Sigmoid colon (tissue), 3 donors: Measurements from ENCODE around the gene C2CD3.

Experiments
- POLR2A ChIP-seq, 2 donors: fragments of 450-650 bp; IDR thresholded peaks; one replicate each; pipeline ENCODE4 v1.6.1; 2016; ENCODE audit warnings: antibody characterized with exemption in 2 of 2, mild to moderate bottlenecking in 2 of 2, moderate library complexity in 2 of 2
- TF ChIP-seq, protein P1 (sequence below), 4 experiments: fragments of 450-650 bp in 3 of 4; fragments of 200-600 bp in 1 of 4; IDR thresholded peaks; one replicate each; pipeline ENCODE4 v1.5.1; 2016 to 2019; ENCODE audit warnings: antibody characterized with exemption in 4 of 4, mild to moderate bottlenecking in 3 of 4, moderate library complexity in 2 of 4

DNA sequence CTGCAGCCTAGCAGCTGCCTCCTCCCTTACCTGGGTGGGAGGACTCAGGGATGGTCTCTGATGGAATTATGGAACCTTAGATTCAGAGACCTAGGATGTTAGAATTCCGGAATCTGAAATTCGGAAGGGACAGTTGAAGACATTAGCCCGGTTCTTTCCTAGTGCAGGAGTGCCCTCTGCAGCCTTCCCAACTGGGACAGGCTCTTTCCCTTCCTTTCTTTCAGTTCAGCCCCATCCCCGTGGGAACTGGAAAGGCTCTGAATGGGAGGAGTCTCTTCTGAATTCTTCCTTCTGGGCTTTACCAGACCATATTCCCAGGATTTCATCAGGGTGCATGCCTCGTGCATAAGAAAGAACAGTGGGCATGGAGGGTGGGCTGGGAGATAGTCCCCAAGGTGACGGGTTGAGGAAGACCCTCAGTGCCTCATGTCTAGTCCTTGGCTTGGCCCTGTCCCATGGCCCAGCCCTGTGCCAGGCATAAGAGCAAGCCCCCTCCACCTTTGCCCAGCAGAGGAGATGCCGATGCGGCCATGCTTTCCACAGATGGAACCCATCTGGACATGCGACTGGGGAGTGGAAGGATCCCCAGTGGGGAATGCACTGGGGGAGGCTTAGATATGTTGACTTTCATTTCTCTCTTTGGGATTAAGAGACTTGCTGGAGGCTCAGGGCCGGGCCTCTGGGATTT, 205.6 kb downstream of the C2CD3 start:
- TF ChIP-seq, protein P1, sequence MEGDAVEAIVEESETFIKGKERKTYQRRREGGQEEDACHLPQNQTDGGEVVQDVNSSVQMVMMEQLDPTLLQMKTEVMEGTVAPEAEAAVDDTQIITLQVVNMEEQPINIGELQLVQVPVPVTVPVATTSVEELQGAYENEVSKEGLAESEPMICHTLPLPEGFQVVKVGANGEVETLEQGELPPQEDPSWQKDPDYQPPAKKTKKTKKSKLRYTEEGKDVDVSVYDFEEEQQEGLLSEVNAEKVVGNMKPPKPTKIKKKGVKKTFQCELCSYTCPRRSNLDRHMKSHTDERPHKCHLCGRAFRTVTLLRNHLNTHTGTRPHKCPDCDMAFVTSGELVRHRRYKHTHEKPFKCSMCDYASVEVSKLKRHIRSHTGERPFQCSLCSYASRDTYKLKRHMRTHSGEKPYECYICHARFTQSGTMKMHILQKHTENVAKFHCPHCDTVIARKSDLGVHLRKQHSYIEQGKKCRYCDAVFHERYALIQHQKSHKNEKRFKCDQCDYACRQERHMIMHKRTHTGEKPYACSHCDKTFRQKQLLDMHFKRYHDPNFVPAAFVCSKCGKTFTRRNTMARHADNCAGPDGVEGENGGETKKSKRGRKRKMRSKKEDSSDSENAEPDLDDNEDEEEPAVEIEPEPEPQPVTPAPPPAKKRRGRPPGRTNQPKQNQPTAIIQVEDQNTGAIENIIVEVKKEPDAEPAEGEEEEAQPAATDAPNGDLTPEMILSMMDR (IDR thresholded peaks at IDR 0.05) = no peak
- no peak for TF ChIP-seq POLR2A (IDR thresholded peaks at IDR 0.05)
